GM23338 (cell line): ENCODE measurements around the gene NAA11. TPM values are rescaled to one million over a fixed set of nuclear protein-coding genes. Genes with fewer than 3 reads are reported as not detected.

ENCODE experiments used
- ATAC-seq: fragments of 200-7000 bp; cut with Tn5 transposase; 3 replicates; pipeline ENCODE4 v1.9.1; 2020
- DNase-seq: peaks from one replicate; pipeline ENCODE4 v3.0.0-alpha.2; 2015; ENCODE audit warnings: low spot score
- H2AFZ ChIP-seq: fragments of 200-600 bp; sonication (generic); 2 replicates; pipeline ENCODE4 v1.8.0; 2016; ENCODE audit warnings: antibody characterized with exemption, mild to moderate bottlenecking, moderate library complexity
- H3F3A ChIP-seq: fragments of 200-600 bp; sonication (generic); replicated peaks from 2 replicates; pipeline ENCODE4 v1.8.0; 2017; ENCODE audit warnings: antibody characterized with exemption, mixed run types, low read depth
- H3K27ac ChIP-seq: fragments of 200-600 bp; sonication (generic); 2 replicates; pipeline ENCODE4 v1.6.1; 2016; ENCODE audit warnings: low read depth
- H3K27me3 ChIP-seq: fragments of 200-600 bp; sonication (generic); 2 replicates; pipeline ENCODE4 v1.8.0; 2016; ENCODE audit warnings: mild to moderate bottlenecking, mixed run types, moderate library complexity; ENCODE audit not compliant: insufficient read depth
- H3K36me3 ChIP-seq: fragments of 200-600 bp; sonication (generic); 2 replicates; pipeline ENCODE4 v1.8.0; 2016; ENCODE audit warnings: mild to moderate bottlenecking; ENCODE audit not compliant: insufficient read depth
- H3K4me1 ChIP-seq: fragments of 200-600 bp; sonication (generic); 2 replicates; pipeline ENCODE4 v1.8.0; 2016; ENCODE audit warnings: mild to moderate bottlenecking, moderate library complexity; ENCODE audit not compliant: insufficient read depth
- H3K4me2 ChIP-seq: fragments of 200-600 bp; sonication (generic); 2 replicates; pipeline ENCODE4 v1.7.1; 2017; ENCODE audit warnings: mixed run types
- H3K4me3 ChIP-seq: fragments of 200-600 bp; sonication (generic); 2 replicates; pipeline ENCODE4 v1.6.1; 2016; ENCODE audit warnings: mixed run types
- H3K79me2 ChIP-seq: fragments of 200-600 bp; sonication (generic); replicated peaks from 2 replicates; pipeline ENCODE4 v1.8.0; 2017; ENCODE audit warnings: mild to moderate bottlenecking; ENCODE audit not compliant: insufficient read depth
- H3K9me2 ChIP-seq: fragments of 200-600 bp; sonication (generic); 2 replicates; pipeline ENCODE4 v1.8.0; 2017; ENCODE audit not compliant: insufficient read depth
- H4K20me1 ChIP-seq: fragments of 200-600 bp; sonication (generic); replicated peaks from 2 replicates; pipeline ENCODE4 v1.8.0; 2017; ENCODE audit warnings: mild to moderate bottlenecking; ENCODE audit not compliant: insufficient read depth
- H3K27ac Mint-ChIP-seq: 2 replicates; pipeline ENCODE4 v1.8.0; 2020; ENCODE audit warnings: inconsistent platforms, mild to moderate bottlenecking, moderate library complexity, mixed read lengths
- H3K27me3 Mint-ChIP-seq: 3 replicates; pipeline ENCODE4 v1.8.0; 2022; ENCODE audit warnings: low read depth, mild to moderate bottlenecking, moderate library complexity, mixed read lengths, inconsistent platforms; ENCODE audit not compliant: insufficient read depth, poor library complexity
- H3K36me3 Mint-ChIP-seq: 3 replicates; pipeline ENCODE4 v1.8.0; 2021; ENCODE audit warnings: low read depth, mild to moderate bottlenecking, inconsistent platforms, moderate library complexity, mixed read lengths
- H3K4me1 Mint-ChIP-seq: 3 replicates; pipeline ENCODE4 v1.8.0; 2020; ENCODE audit warnings: mild to moderate bottlenecking, inconsistent platforms, mixed read lengths
- H3K4me3 Mint-ChIP-seq: 3 replicates; pipeline ENCODE4 v1.8.0; 2021; ENCODE audit warnings: moderate library complexity, mild to moderate bottlenecking, inconsistent platforms, mixed read lengths
- H3K9me3 Mint-ChIP-seq: 3 replicates; pipeline ENCODE4 v1.8.0; 2020; ENCODE audit warnings: moderate library complexity, mild to moderate bottlenecking, inconsistent platforms, mixed read lengths
- CREB1 ChIP-seq: fragments of 250-450 bp; sonication (Bioruptor Pico); IDR thresholded peaks from 2 replicates; pipeline ENCODE4 v1.5.0; 2020; ENCODE audit warnings: low read depth, mild to moderate bottlenecking, moderate library complexity
- EZH2 ChIP-seq: fragments of 200-600 bp; sonication (generic); IDR thresholded peaks from one replicate; pipeline ENCODE4 v1.8.0; 2017; ENCODE audit warnings: antibody characterized with exemption, mild to moderate bottlenecking, low read depth; ENCODE audit not compliant: unreplicated experiment
- EZH2phosphoT487 ChIP-seq: fragments of 200-600 bp; sonication (generic); IDR thresholded peaks from one replicate; pipeline ENCODE4 v1.8.1; 2018; ENCODE audit warnings: antibody characterized with exemption; ENCODE audit not compliant: unreplicated experiment
- JUNB ChIP-seq: IDR thresholded peaks from one replicate; pipeline ENCODE4 v1.6.1; 2016; ENCODE audit warnings: antibody characterized with exemption; ENCODE audit not compliant: unreplicated experiment
- NANOG ChIP-seq: IDR thresholded peaks from 2 replicates; pipeline ENCODE4 v1.6.1; 2016; ENCODE audit warnings: antibody characterized with exemption, borderline replicate concordance
- POLR2AphosphoS5 ChIP-seq: IDR thresholded peaks from 2 replicates; pipeline ENCODE4 v1.6.1; 2016; ENCODE audit warnings: antibody characterized with exemption, low read depth
- STAT1 ChIP-seq: IDR thresholded peaks from one replicate; pipeline ENCODE4 v1.6.1; 2016; ENCODE audit warnings: antibody characterized with exemption; ENCODE audit not compliant: unreplicated experiment
- ZNF114 ChIP-seq: fragments of 250-450 bp; sonication (Bioruptor Pico); IDR thresholded peaks from 2 replicates; pipeline ENCODE4 v1.5.0; 2020; ENCODE audit warnings: mild to moderate bottlenecking, moderate library complexity
- ZNF331 ChIP-seq: fragments of 250-450 bp; sonication (Bioruptor Pico); IDR thresholded peaks from 2 replicates; pipeline ENCODE4 v1.5.0; 2020; ENCODE audit warnings: low read depth, mild to moderate bottlenecking, moderate library complexity
- polyA plus RNA-seq: library from polyadenylated mRNA; unstranded; fragments of >200 nt; fragmentation: Nextera tagmentation; extraction: Ambion mirVana; gene quantifications from 2 replicates; pipeline ENCODE4 v1.2.1, GENCODE V29; 2016
- total RNA-seq: library from RNA; depleted of rRNA; stranded (reverse); fragments of >200 nt; shearing (Covaris generic); gene quantifications from 2 replicates; pipeline ENCODE4 v1.2.3, GENCODE V29; 2014
- TF ChIP-seq, protein P1 (sequence below), 2 experiments: fragments of 200-600 bp in 1 of 2; sonication (generic) in 1 of 2; conservative IDR thresholded peaks; 2 replicates each; pipeline versions ENCODE4 v1.5.1 to v1.6.1; 2016 to 2017; ENCODE audit warnings: antibody characterized with exemption in 2 of 2, low read depth in 2 of 2, mild to moderate bottlenecking in 2 of 2, moderate library complexity in 1 of 2
- TF ChIP-seq, protein P2 (sequence below): IDR thresholded peaks from one replicate; pipeline ENCODE4 v1.6.1; 2018; ENCODE audit warnings: antibody characterized with exemption; ENCODE audit not compliant: unreplicated experiment
- TF ChIP-seq, protein P3 (sequence below): IDR thresholded peaks from 2 replicates; pipeline ENCODE4 v1.6.1; 2016; ENCODE audit warnings: antibody characterized with exemption
- TF ChIP-seq, protein P4 (sequence below): fragments of 250-450 bp; sonication (Bioruptor Pico); IDR thresholded peaks from 2 replicates; pipeline ENCODE4 v1.5.0; 2020; ENCODE audit warnings: mild to moderate bottlenecking, moderate library complexity

The NAA11 gene
- total and polyA plus RNA-seq, 2 experiments from 2014 or later = not detected

DNA sequence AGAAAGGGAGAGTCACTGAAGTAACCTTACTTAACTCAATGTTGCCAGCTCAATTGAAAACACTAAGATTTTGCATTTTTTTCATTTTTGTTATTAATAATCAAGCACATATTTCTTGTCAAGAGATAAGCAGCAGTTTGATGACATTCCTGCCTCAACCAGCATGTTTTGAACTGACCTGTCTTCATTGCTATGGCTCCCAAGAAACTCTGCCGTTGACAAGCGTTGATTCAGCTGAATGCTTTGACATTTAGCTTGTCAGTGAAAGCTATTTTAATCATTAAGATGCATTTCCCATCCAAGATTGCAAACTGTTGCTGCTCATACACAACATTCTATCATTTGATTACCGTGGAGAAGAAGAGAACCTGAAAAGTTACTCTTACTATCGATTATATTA, 5.9 kb downstream of the NAA11 start:
- no peaks in the 10 kb centered on the region for H3K27me3 Mint-ChIP-seq
- TF ChIP-seq, protein P1, sequence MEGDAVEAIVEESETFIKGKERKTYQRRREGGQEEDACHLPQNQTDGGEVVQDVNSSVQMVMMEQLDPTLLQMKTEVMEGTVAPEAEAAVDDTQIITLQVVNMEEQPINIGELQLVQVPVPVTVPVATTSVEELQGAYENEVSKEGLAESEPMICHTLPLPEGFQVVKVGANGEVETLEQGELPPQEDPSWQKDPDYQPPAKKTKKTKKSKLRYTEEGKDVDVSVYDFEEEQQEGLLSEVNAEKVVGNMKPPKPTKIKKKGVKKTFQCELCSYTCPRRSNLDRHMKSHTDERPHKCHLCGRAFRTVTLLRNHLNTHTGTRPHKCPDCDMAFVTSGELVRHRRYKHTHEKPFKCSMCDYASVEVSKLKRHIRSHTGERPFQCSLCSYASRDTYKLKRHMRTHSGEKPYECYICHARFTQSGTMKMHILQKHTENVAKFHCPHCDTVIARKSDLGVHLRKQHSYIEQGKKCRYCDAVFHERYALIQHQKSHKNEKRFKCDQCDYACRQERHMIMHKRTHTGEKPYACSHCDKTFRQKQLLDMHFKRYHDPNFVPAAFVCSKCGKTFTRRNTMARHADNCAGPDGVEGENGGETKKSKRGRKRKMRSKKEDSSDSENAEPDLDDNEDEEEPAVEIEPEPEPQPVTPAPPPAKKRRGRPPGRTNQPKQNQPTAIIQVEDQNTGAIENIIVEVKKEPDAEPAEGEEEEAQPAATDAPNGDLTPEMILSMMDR (conservative IDR thresholded peaks at IDR 0.05; ENCODE audit: low read depth in 2 of 2) = no peak
- TF ChIP-seq, protein P2, sequence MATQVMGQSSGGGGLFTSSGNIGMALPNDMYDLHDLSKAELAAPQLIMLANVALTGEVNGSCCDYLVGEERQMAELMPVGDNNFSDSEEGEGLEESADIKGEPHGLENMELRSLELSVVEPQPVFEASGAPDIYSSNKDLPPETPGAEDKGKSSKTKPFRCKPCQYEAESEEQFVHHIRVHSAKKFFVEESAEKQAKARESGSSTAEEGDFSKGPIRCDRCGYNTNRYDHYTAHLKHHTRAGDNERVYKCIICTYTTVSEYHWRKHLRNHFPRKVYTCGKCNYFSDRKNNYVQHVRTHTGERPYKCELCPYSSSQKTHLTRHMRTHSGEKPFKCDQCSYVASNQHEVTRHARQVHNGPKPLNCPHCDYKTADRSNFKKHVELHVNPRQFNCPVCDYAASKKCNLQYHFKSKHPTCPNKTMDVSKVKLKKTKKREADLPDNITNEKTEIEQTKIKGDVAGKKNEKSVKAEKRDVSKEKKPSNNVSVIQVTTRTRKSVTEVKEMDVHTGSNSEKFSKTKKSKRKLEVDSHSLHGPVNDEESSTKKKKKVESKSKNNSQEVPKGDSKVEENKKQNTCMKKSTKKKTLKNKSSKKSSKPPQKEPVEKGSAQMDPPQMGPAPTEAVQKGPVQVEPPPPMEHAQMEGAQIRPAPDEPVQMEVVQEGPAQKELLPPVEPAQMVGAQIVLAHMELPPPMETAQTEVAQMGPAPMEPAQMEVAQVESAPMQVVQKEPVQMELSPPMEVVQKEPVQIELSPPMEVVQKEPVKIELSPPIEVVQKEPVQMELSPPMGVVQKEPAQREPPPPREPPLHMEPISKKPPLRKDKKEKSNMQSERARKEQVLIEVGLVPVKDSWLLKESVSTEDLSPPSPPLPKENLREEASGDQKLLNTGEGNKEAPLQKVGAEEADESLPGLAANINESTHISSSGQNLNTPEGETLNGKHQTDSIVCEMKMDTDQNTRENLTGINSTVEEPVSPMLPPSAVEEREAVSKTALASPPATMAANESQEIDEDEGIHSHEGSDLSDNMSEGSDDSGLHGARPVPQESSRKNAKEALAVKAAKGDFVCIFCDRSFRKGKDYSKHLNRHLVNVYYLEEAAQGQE = no peak
- no peak for TF ChIP-seq CREB1
- TF ChIP-seq JUNB = no peak
- no peak for TF ChIP-seq ZNF114 (CRISPR knock-in tag)
- TF ChIP-seq STAT1 = no peak
- TF ChIP-seq EZH2phosphoT487 = no peak
- TF ChIP-seq POLR2AphosphoS5 = no peak
- TF ChIP-seq, protein P3, sequence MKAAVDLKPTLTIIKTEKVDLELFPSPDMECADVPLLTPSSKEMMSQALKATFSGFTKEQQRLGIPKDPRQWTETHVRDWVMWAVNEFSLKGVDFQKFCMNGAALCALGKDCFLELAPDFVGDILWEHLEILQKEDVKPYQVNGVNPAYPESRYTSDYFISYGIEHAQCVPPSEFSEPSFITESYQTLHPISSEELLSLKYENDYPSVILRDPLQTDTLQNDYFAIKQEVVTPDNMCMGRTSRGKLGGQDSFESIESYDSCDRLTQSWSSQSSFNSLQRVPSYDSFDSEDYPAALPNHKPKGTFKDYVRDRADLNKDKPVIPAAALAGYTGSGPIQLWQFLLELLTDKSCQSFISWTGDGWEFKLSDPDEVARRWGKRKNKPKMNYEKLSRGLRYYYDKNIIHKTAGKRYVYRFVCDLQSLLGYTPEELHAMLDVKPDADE = no peak
- TF ChIP-seq EZH2 = no peak
- no peak for TF ChIP-seq NANOG
- no peak for TF ChIP-seq ZNF331 (CRISPR knock-in tag)
- TF ChIP-seq, protein P4, sequence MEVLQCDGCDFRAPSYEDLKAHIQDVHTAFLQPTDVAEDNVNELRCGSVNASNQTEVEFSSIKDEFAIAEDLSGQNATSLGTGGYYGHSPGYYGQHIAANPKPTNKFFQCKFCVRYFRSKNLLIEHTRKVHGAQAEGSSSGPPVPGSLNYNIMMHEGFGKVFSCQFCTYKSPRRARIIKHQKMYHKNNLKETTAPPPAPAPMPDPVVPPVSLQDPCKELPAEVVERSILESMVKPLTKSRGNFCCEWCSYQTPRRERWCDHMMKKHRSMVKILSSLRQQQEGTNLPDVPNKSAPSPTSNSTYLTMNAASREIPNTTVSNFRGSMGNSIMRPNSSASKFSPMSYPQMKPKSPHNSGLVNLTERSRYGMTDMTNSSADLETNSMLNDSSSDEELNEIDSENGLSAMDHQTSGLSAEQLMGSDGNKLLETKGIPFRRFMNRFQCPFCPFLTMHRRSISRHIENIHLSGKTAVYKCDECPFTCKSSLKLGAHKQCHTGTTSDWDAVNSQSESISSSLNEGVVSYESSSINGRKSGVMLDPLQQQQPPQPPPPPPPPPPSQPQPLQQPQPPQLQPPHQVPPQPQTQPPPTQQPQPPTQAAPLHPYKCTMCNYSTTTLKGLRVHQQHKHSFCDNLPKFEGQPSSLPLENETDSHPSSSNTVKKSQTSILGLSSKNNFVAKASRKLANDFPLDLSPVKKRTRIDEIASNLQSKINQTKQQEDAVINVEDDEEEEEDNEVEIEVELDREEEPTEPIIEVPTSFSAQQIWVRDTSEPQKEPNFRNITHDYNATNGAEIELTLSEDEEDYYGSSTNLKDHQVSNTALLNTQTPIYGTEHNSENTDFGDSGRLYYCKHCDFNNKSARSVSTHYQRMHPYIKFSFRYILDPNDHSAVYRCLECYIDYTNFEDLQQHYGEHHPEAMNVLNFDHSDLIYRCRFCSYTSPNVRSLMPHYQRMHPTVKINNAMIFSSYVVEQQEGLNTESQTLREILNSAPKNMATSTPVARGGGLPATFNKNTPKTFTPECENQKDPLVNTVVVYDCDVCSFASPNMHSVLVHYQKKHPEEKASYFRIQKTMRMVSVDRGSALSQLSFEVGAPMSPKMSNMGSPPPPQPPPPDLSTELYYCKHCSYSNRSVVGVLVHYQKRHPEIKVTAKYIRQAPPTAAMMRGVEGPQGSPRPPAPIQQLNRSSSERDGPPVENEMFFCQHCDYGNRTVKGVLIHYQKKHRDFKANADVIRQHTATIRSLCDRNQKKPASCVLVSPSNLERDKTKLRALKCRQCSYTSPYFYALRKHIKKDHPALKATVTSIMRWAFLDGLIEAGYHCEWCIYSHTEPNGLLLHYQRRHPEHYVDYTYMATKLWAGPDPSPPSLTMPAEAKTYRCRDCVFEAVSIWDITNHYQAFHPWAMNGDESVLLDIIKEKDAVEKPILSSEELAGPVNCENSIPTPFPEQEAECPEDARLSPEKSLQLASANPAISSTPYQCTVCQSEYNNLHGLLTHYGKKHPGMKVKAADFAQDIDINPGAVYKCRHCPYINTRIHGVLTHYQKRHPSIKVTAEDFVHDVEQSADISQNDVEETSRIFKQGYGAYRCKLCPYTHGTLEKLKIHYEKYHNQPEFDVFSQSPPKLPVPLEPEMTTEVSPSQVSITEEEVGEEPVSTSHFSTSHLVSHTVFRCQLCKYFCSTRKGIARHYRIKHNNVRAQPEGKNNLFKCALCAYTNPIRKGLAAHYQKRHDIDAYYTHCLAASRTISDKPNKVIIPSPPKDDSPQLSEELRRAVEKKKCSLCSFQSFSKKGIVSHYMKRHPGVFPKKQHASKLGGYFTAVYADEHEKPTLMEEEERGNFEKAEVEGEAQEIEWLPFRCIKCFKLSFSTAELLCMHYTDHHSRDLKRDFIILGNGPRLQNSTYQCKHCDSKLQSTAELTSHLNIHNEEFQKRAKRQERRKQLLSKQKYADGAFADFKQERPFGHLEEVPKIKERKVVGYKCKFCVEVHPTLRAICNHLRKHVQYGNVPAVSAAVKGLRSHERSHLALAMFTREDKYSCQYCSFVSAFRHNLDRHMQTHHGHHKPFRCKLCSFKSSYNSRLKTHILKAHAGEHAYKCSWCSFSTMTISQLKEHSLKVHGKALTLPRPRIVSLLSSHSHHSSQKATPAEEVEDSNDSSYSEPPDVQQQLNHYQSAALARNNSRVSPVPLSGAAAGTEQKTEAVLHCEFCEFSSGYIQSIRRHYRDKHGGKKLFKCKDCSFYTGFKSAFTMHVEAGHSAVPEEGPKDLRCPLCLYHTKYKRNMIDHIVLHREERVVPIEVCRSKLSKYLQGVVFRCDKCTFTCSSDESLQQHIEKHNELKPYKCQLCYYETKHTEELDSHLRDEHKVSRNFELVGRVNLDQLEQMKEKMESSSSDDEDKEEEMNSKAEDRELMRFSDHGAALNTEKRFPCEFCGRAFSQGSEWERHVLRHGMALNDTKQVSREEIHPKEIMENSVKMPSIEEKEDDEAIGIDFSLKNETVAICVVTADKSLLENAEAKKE = no peak
- no peaks in the 10 kb centered on the region for H3K27me3 ChIP-seq
- ATAC-seq (no peak), DNase-seq (no peak)
- no peak overlapping the region for H3K4me2 ChIP-seq
- no peak overlapping the region for H3K4me3 Mint-ChIP-seq
- H3K4me3 ChIP-seq = no peak overlapping the region
- no peaks in the 10 kb centered on the region for H4K20me1 ChIP-seq
- no peaks in the 10 kb centered on the region for H3K79me2 ChIP-seq
- H3K36me3 ChIP-seq = no peaks in the 10 kb centered on the region
- H3K4me1 ChIP-seq = no peaks in the 10 kb centered on the region
- H3F3A ChIP-seq = no peaks in the 10 kb centered on the region
- H2AFZ ChIP-seq = no peak overlapping the region
- H3K36me3 Mint-ChIP-seq = no peaks in the 10 kb centered on the region
- no peak overlapping the region for H3K27ac Mint-ChIP-seq
- H3K27ac ChIP-seq = no peak overlapping the region
- no peaks in the 10 kb centered on the region; the same call in 2 of the 3 replicates for H3K9me3 Mint-ChIP-seq
- no peaks in the 10 kb centered on the region for H3K4me1 Mint-ChIP-seq
- no peaks in the 10 kb centered on the region for H3K9me2 ChIP-seq
